ENCODE results near the gene TYROBP. TPM values are rescaled to one million over a fixed set of nuclear protein-coding genes. Genes with fewer than 3 reads are reported as not detected.

Gene TYROBP
- total RNA-seq (2022; extraction: Qiagen RNA extraction) = not detected in 5 replicates

DNA sequence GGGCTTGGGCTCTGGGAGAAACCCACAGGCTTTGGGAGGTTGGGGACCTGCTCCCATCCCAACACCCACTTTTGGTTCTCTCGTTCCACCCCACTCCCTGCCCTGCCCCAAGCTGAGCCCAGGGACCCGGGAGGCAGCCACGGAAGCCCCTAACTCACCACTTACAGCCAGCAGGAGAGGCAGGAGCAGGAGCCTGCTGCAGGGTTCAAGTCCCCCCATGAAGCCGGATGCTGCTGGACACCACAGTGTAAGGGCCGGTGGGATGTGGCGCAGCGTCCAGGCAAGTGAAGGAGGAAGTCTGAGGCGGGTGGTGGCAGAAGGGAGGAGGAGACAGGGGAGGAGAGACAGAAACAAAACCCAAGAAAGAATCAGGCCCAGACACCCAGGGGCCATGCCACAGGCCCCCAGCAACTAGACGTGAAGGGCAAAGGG is at the start of gene TYROBP:
TYROBP (minus strand) TSS at position 286 of the 432 bp plus-strand sequence; CDS start at position 219, 67 bp downstream.

DNA sequence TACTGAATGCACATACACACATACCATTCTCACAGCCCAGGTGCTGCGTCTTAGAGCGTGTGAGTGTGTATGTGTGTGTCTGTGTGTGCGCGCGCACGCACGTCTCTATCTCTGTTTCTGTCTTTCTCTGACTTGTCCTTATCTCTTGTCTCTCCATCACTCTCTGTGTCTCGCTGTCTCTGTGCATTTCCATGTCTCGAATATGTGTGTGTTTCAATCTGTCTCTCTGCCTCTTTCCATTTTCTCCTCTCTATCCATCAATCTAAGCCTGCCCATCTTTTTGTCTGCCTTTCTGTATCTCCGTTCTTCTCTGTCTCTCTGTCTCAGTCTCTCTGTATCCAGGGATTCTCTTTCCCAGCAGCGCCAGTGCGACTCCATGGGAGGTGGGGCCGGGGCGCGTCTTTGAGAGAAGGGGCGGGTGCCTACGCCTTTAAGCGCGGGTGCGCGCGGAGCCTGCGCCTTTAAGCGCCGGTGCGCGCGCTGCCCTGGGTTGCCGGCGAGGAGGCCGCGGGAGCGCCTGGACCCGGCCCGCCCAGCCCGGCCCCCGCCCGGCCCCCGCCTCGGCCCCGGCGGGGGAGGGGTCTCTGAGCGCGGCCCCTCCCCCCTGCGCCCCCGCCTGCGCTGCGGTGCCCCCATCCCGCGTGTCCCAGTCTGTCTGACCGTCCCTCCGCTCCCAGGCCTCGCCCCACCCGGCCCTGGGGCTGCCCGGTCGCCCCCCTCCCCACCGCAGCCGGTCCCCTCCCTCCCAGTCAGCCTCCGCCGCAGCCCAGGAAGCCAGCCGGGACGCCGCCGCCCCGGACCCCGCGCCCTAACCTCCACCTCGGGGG is 28.0 kb upstream of the TYROBP start, which contains the start of gene LRFN3:
LRFN3 (plus strand) TSS at position 464 of the 827 bp plus-strand sequence. CDS start 3,052 bp downstream, outside the sequence.

DNA sequence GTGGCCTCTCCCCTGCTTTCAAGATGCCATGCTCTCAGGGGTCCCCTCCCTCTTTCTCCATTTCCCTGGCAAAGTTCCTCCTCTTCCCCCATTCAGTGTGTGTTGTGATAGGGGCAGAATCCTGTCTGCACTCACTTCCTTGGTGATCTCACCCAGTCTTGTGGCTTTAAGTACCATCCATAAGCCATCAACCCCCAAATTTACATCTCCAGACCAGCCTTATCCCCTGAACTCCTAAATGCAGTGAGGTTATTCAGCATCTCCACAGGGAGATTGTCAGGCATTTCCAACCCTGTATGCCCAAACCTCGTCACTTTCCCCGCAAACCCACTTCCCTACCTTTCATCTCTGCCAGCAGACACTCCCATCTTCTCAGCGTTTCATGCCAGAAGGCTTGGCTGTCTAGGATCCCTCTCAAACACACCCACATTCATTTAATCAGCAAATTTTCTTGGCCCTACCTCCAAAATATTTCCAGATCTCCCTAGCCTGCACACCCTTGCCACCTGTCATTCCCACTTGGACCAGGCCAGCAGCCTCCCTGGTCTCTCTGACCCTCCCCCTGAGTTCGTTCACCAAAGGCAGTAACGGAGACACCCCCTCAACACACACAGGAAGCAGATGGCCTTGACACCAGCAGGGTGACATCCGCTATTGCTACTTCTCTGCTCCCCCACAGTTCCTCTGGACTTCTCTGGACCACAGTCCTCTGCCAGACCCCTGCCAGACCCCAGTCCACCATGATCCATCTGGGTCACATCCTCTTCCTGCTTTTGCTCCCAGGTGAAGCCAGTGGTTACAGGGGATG is 6.0 kb downstream of the TYROBP start, which contains the start of gene HCST:
HCST (plus strand) TSS at position 676 of the 808 bp plus-strand sequence; CDS start at position 741, 65 bp downstream.

DNA sequence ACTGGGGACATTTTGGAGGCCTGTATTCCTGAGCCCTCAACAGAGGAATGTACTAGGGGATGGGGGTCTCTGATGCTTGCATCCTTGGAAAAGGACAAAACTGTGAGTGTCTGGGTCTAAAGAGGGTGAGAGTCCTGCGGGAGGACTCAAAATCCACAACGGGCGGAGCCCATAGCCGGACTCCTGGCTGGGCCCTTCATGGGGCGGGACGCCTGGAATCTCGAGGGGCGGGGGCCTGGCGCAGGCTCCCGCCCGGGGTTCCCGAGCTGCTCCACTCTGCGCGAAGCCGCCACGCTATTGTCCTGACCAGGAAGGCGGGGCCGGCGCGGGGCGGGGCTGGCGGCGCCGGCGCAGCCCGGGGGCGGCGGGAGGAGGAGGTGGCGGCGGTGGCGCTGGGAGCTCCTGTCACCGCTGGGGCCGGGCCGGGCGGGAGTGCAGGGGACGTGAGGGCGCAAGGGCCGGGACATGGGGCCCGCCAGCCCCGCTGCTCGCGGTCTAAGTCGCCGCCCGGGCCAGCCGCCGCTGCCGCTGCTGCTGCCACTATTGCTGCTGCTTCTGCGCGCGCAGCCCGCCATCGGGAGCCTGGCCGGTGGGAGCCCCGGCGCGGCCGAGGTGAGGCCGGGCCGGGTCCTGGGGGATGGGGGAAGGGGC is 39.8 kb downstream of the TYROBP start, which contains the start of gene APLP1:
APLP1 (plus strand) TSS at position 403 of the 651 bp plus-strand sequence; CDS start at position 466, 63 bp downstream.

DNA sequence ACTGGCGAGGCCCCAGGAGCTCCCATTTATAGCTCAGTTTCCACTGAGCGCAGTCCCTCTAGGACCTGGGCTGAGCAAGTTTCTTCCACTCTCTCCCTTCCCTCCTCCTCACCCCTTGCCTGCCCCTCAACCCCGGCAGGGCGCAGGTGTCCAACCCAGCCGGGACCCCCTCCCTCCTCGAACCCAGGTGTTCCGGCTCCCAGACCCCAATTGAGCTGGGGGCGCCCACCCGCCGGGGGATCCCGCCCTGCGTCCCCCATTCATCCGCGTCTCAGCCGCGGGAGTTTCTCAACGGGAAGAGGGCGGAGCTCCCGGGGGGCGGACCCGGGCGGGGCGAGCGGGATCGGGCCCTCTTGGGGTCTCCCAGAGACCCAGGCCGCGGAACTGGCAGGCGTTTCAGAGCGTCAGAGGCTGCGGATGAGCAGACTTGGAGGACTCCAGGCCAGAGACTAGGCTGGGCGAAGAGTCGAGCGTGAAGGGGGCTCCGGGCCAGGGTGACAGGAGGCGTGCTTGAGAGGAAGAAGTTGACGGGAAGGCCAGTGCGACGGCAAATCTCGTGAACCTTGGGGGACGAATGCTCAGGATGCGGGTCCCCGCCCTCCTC is 51.4 kb downstream of the TYROBP start, which contains the start of gene KIRREL2:
KIRREL2 (plus strand) TSS at position 366 of the 604 bp plus-strand sequence; CDS start at position 575, 209 bp downstream.

Other genes with a start within 250 kb of the TYROBP start
- 0.55 to 1.1 TPM (median 1.1 TPM) in 5 replicates for gene UPK1A, start 241.8 kb downstream of the TYROBP start, total RNA-seq (2022; extraction: Qiagen RNA extraction)
- gene ZBTB32, start 203.7 kb downstream of the TYROBP start, total RNA-seq (2022; extraction: Qiagen RNA extraction) = 0.05 TPM in 1 of 5 replicates, not detected in the others
- gene KMT2B, start 190.3 kb downstream of the TYROBP start, total RNA-seq (2022; extraction: Qiagen RNA extraction) = 49.7 to 60.0 TPM (median 57.9 TPM) in 5 replicates
- gene IGFLR1, start 165.8 kb downstream of the TYROBP start, total RNA-seq (2022; extraction: Qiagen RNA extraction) = 10.9 to 12.5 TPM (median 11.8 TPM) in 5 replicates
- gene U2AF1L4, start 162.9 kb downstream of the TYROBP start, total RNA-seq (2022; extraction: Qiagen RNA extraction) = 22.6 to 29.2 TPM (median 25.6 TPM) in 5 replicates
- gene PSENEN, start 162.6 kb downstream of the TYROBP start, total RNA-seq (2022; extraction: Qiagen RNA extraction) = 266 to 332 TPM (median 283 TPM) in 5 replicates
- 23.0 to 28.0 TPM (median 24.5 TPM) in 5 replicates for gene LIN37, start 159.7 kb downstream of the TYROBP start, total RNA-seq (2022; extraction: Qiagen RNA extraction)
- 0.08 to 0.34 TPM (median 0.24 TPM) in 5 replicates for gene HSPB6, start 151.3 kb downstream of the TYROBP start, total RNA-seq (2022; extraction: Qiagen RNA extraction)
- 21.4 to 27.1 TPM (median 26.4 TPM) in 5 replicates for gene PROSER3, start 150.1 kb downstream of the TYROBP start, total RNA-seq (2022; extraction: Qiagen RNA extraction)
- gene ARHGAP33, start 132.7 kb downstream of the TYROBP start, total RNA-seq (2022; extraction: Qiagen RNA extraction) = 5.4 to 7.6 TPM (median 5.9 TPM) in 5 replicates
- gene PRODH2, start 95.5 kb downstream of the TYROBP start, total RNA-seq (2022; extraction: Qiagen RNA extraction) = 0.14 to 0.56 TPM (median 0.23 TPM) in 5 replicates
- 0.34 to 0.71 TPM (median 0.49 TPM) in 5 replicates for gene NPHS1, start 55.8 kb downstream of the TYROBP start, total RNA-seq (2022; extraction: Qiagen RNA extraction)
- 0.39 to 0.59 TPM (median 0.44 TPM) in 5 replicates for gene KIRREL2, start 51.4 kb downstream of the TYROBP start, total RNA-seq (2022; extraction: Qiagen RNA extraction)
- 70.1 to 97.9 TPM (median 93.9 TPM) in 5 replicates for gene APLP1, start 39.7 kb downstream of the TYROBP start, total RNA-seq (2022; extraction: Qiagen RNA extraction)
- 4.9 to 7.5 TPM (median 5.7 TPM) in 5 replicates for gene NFKBID, start 7.8 kb downstream of the TYROBP start, total RNA-seq (2022; extraction: Qiagen RNA extraction)
- gene HCST, start 5.8 kb downstream of the TYROBP start, total RNA-seq (2022; extraction: Qiagen RNA extraction) = 0.29 to 0.75 TPM (median 0.53 TPM) in 4 of 5 replicates, not detected in the other
- 20.1 to 27.8 TPM (median 23.2 TPM) in 5 replicates for gene LRFN3, start 28.1 kb upstream of the TYROBP start, total RNA-seq (2022; extraction: Qiagen RNA extraction)
- gene SDHAF1, start 86.9 kb upstream of the TYROBP start, total RNA-seq (2022; extraction: Qiagen RNA extraction) = 32.3 to 50.8 TPM (median 46.9 TPM) in 5 replicates
- gene SYNE4, start 100.5 kb upstream of the TYROBP start, total RNA-seq (2022; extraction: Qiagen RNA extraction) = 0.04 to 0.50 TPM (median 0.25 TPM) in 5 replicates
- 23.0 to 25.8 TPM (median 24.4 TPM) in 5 replicates for gene ALKBH6, start 105.9 kb upstream of the TYROBP start, total RNA-seq (2022; extraction: Qiagen RNA extraction)
- 0.46 to 1.3 TPM (median 0.78 TPM) in 5 replicates for gene CLIP3, start 124.6 kb upstream of the TYROBP start, total RNA-seq (2022; extraction: Qiagen RNA extraction)
- gene THAP8, start 146.0 kb upstream of the TYROBP start, total RNA-seq (2022; extraction: Qiagen RNA extraction) = 5.3 to 8.4 TPM (median 7.5 TPM) in 5 replicates
- gene WDR62, start 146.6 kb upstream of the TYROBP start, total RNA-seq (2022; extraction: Qiagen RNA extraction) = 21.3 to 28.1 TPM (median 25.4 TPM) in 5 replicates
- 0.19 to 0.32 TPM (median 0.29 TPM) in 4 of 5 replicates, not detected in the other for gene OVOL3, start 202.8 kb upstream of the TYROBP start, total RNA-seq (2022; extraction: Qiagen RNA extraction)
- gene POLR2I, start 206.6 kb upstream of the TYROBP start, total RNA-seq (2022; extraction: Qiagen RNA extraction) = 225 to 266 TPM (median 251 TPM) in 5 replicates
- gene TBCB, start 207.2 kb upstream of the TYROBP start, total RNA-seq (2022; extraction: Qiagen RNA extraction) = 435 to 567 TPM (median 554 TPM) in 5 replicates
- 1,516 to 2,255 TPM (median 2,139 TPM) in 5 replicates for gene CAPNS1, start 231.8 kb upstream of the TYROBP start, total RNA-seq (2022; extraction: Qiagen RNA extraction)
- gene COX7A1, start 244.2 kb upstream of the TYROBP start, total RNA-seq (2022; extraction: Qiagen RNA extraction) = not detected in 5 replicates